BLaER1 treated with 17β-estradiol and CSF1 and Interleukin-3, amounts not matched to agents 10 nM and 100 nM (cell line): ENCODE data around the gene ADM2.

ENCODE experiments used
- H3K27ac ChIP-seq, 11 experiments: shearing (Covaris generic); formaldehyde crosslinking; 2 replicates each; pipeline ENCODE4 v1.8.1; 2022
- H3K27me3 ChIP-seq, 11 experiments: shearing (Covaris generic); formaldehyde crosslinking; 2 replicates each; pipeline ENCODE4 v1.8.1; 2022
- H3K36me3 ChIP-seq, 11 experiments: shearing (Covaris generic); formaldehyde crosslinking; 2 replicates each; pipeline ENCODE4 v1.8.1; 2022
- H3K4me1 ChIP-seq, 10 experiments: shearing (Covaris generic); formaldehyde crosslinking; 2 replicates each; pipeline ENCODE4 v1.8.1; 2022
- H3K4me2 ChIP-seq, 11 experiments: shearing (Covaris generic); formaldehyde crosslinking; 2 replicates each; pipeline ENCODE4 v1.8.1; 2022
- H3K4me3 ChIP-seq, 10 experiments: shearing (Covaris generic); formaldehyde crosslinking; 2 replicates each; pipeline ENCODE4 v1.8.1; 2022
- H3K9ac ChIP-seq, 11 experiments: shearing (Covaris generic); formaldehyde crosslinking; 2 replicates each; pipeline ENCODE4 v1.8.1; 2022
- H3K9me3 ChIP-seq, 11 experiments: shearing (Covaris generic); formaldehyde crosslinking; replicated peaks in 1 of 11; 2 replicates each; pipeline ENCODE4 v1.8.1; 2022
- H4K20me1 ChIP-seq, 11 experiments: shearing (Covaris generic); formaldehyde crosslinking; 2 replicates each; pipeline ENCODE4 v1.8.1; 2022
- Cebpa-rat ChIP-seq, 11 experiments: shearing (Covaris generic); IDR thresholded peaks; 2 replicates each; pipeline ENCODE4 v1.8.1; 2022

Gene ADM2

GRCh38 chr22:50488006-50488677, 6.8 kb downstream of the ADM2 start:
- Histone ChIP-seq H3K9ac (no peak overlapping the region), H3K4me1 (peaks cover 31 to 76% (median 68%) of the 10 kb centered on the region in 10 experiments), H3K4me2 (peak overlapping the region in 10 of 11 experiments; percentile 67 to 90 (median 79); a peak in 20 of 22 replicates), H3K4me3 (no peak overlapping the region), H3K27me3 (peaks cover 0 to 3% (median 0%) of the 10 kb centered on the region in 11 experiments; a peak in 4 of 22 replicates), H3K36me3 (no peaks in the 10 kb centered on the region), H4K20me1 (peaks cover 0 to 28% (median 4%) of the 10 kb centered on the region in 11 experiments; a peak in 9 of 22 replicates), H3K9me3 (no peaks in the 10 kb centered on the region), H3K27ac (no peak overlapping the region)
- no peak for TF ChIP-seq Cebpa-rat (IDR thresholded peaks at IDR 0.05)

GRCh38 chr22:50488886-50489285, 7.5 kb downstream of the ADM2 start:
- Histone ChIP-seq H3K4me1 (peaks cover 25 to 69% (median 61%) of the 10 kb centered on the region in 10 experiments), H3K4me3 (no peak overlapping the region), H3K27ac (no peak overlapping the region)

GRCh38 chr22:50489363-50490243, 8.3 kb downstream of the ADM2 start:
- Histone ChIP-seq H3K27ac (peak overlapping the region in 2 of 11 experiments; percentile 4 to 47; a peak in 1 of 22 replicates), H3K4me3 (no peak overlapping the region), H3K9ac (no peak overlapping the region), H3K4me2 (peak overlapping the region in 8 of 11 experiments; percentile 6 to 87 (median 77); a peak in 13 of 22 replicates), H3K27me3 (no peaks in the 10 kb centered on the region), H3K36me3 (no peaks in the 10 kb centered on the region), H3K4me1 (peaks cover 25 to 62% (median 54%) of the 10 kb centered on the region in 10 experiments), H3K9me3 (no peaks in the 10 kb centered on the region), H4K20me1 (peaks cover 0 to 13% (median 0%) of the 10 kb centered on the region in 11 experiments; a peak in 2 of 22 replicates)
- no peak for TF ChIP-seq Cebpa-rat (IDR thresholded peaks at IDR 0.05)

More at GRCh38 chr22:50488886-50489285, 7.5 kb downstream of the ADM2 start:
- no peak for TF ChIP-seq Cebpa-rat (IDR thresholded peaks at IDR 0.05)
- Histone ChIP-seq H3K27me3 (no peaks in the 10 kb centered on the region; a peak in 1 of 22 replicates), H3K4me2 (no peak overlapping the region), H3K36me3 (no peaks in the 10 kb centered on the region), H3K9ac (no peak overlapping the region), H3K9me3 (no peaks in the 10 kb centered on the region), H4K20me1 (peaks cover 0 to 20% (median 0%) of the 10 kb centered on the region in 11 experiments; a peak in 5 of 22 replicates)

GRCh38 chr22:50490531-50491308, 9.4 kb downstream of the ADM2 start:
- H3K9ac ChIP-seq = peak overlapping the region in 7 of 11 experiments; percentile 25 to 51 (median 41); a peak in 10 of 22 replicates
- H3K4me3 ChIP-seq = peak overlapping the region in 4 of 10 experiments; percentile 3 to 33 (median 16); a peak in 3 of 20 replicates
- H3K27ac ChIP-seq = peak overlapping the region in 8 of 11 experiments; percentile 2 to 69 (median 44); a peak in 12 of 22 replicates

GRCh38 chr22:50497093-50497492, 15.8 kb downstream of the ADM2 start:
- H3K27me3 ChIP-seq = no peaks in the 10 kb centered on the region
- H3K9ac ChIP-seq = no peak overlapping the region
- no peaks in the 10 kb centered on the region for H3K9me3 ChIP-seq
- H4K20me1 ChIP-seq = peaks cover 0 to 7% (median 1%) of the 10 kb centered on the region in 11 experiments; a peak in 5 of 22 replicates
- H3K4me2 ChIP-seq = peak overlapping the region in 6 of 11 experiments; percentile 34 to 66 (median 50); a peak in 6 of 22 replicates
- peaks cover 0 to 3% (median 2%) of the 10 kb centered on the region in 11 experiments; a peak in 10 of 22 replicates for H3K36me3 ChIP-seq
- H3K4me1 ChIP-seq = peaks cover 10 to 40% (median 31%) of the 10 kb centered on the region in 10 experiments; a peak in 19 of 20 replicates
- no peak overlapping the region for H3K27ac ChIP-seq
- H3K4me3 ChIP-seq = no peak overlapping the region
- no peak for TF ChIP-seq Cebpa-rat (IDR thresholded peaks at IDR 0.05)

More at GRCh38 chr22:50490531-50491308, 9.4 kb downstream of the ADM2 start:
- Histone ChIP-seq H4K20me1 (peaks cover 0 to 6% (median 0%) of the 10 kb centered on the region in 11 experiments; a peak in 1 of 22 replicates), H3K4me2 (peak overlapping the region; percentile 51 to 90 (median 77)), H3K36me3 (no peaks in the 10 kb centered on the region), H3K9me3 (no peaks in the 10 kb centered on the region), H3K27me3 (no peaks in the 10 kb centered on the region), H3K4me1 (peaks cover 25 to 54% (median 44%) of the 10 kb centered on the region in 10 experiments)
- TF ChIP-seq Cebpa-rat (IDR thresholded peaks at IDR 0.05) = peak in 1 of 11 experiments; percentile 6; a peak in 1 of 22 replicates

GRCh38 chr22:50498322-50498890, 17.1 kb downstream of the ADM2 start:
- H3K9ac ChIP-seq = no peak overlapping the region; a peak in 1 of 22 replicates
- H3K9me3 ChIP-seq = no peaks in the 10 kb centered on the region
- H4K20me1 ChIP-seq = peaks cover 0 to 19% (median 8%) of the 10 kb centered on the region in 11 experiments; a peak in 8 of 22 replicates
- H3K4me3 ChIP-seq = no peak overlapping the region; a peak in 1 of 20 replicates
- peaks cover 10 to 40% (median 31%) of the 10 kb centered on the region in 10 experiments; a peak in 19 of 20 replicates for H3K4me1 ChIP-seq
- H3K27ac ChIP-seq = no peak overlapping the region
- H3K4me2 ChIP-seq = peak overlapping the region; percentile 32 to 86 (median 61)
- no peak for TF ChIP-seq Cebpa-rat (IDR thresholded peaks at IDR 0.05)
- H3K36me3 ChIP-seq = peaks cover 6 to 16% (median 15%) of the 10 kb centered on the region in 11 experiments; a peak in 18 of 22 replicates
- no peaks in the 10 kb centered on the region for H3K27me3 ChIP-seq

- H3K9ac ChIP-seq = no peak overlapping the region
- H3K4me3 ChIP-seq = no peak overlapping the region
- H3K4me2 ChIP-seq = no peak overlapping the region
- H3K27ac ChIP-seq = no peak overlapping the region
- H4K20me1 ChIP-seq = peaks cover 0 to 30% (median 16%) of the 10 kb centered on the region in 11 experiments; a peak in 18 of 22 replicates
- peaks cover 13 to 50% (median 41%) of the 10 kb centered on the region in 10 experiments for H3K4me1 ChIP-seq
- no peaks in the 10 kb centered on the region for H3K27me3 ChIP-seq
- no peak for TF ChIP-seq Cebpa-rat (IDR thresholded peaks at IDR 0.05)
- H3K36me3 ChIP-seq = peaks cover 15 to 30% (median 26%) of the 10 kb centered on the region in 11 experiments
- no peaks in the 10 kb centered on the region for H3K9me3 ChIP-seq
Measured at GRCh38 chr22:50500452-50500851, 19.1 kb downstream of the ADM2 start.
